ENCODE data around the gene WDR82. TPM values are rescaled to one million over a fixed set of nuclear protein-coding genes. Genes with fewer than 3 reads are reported as not detected.
A peak's percentile ranks its signal among the peaks of the same experiment; 100 is the strongest.

The WDR82 gene
- total and polyA plus RNA-seq, 12 donors, result 19.3 to 78.4 (median 69.4) TPM

- Histone ChIP-seq H3K27ac (peak overlapping the region in 7 of 10 donors; percentile 5 to 63 (median 42)), H3K4me3 (no peak overlapping the region), H3K9me3 (no peaks in the 10 kb centered on the region), H3K27me3 (no peaks in the 10 kb centered on the region), H3K36me3 (peaks cover 0 to 15% (median 0%) of the 10 kb centered on the region in 9 donors), H3K4me1 (peaks cover 8 to 33% (median 23%) of the 10 kb centered on the region in 9 donors)
- no peak for TF ChIP-seq CTCF (IDR thresholded peaks at IDR 0.05)
- intact Hi-C loops (cut with DNase I), result no loop called here
- no peak for DNase-seq
- 83 to 85% methylated on average over 2 of the region's 2 CpGs for WGBS, 2 donors
- no peak for ATAC-seq
These were observed 34.8 kb upstream of the WDR82 start for GRCh38 chr3:52313188-52313773.

GRCh38 chr3:52311576-52312119 lies 33.2 kb upstream of the WDR82 start:
- DNase-seq (no peak), ATAC-seq (no peak)
- no peaks in the 10 kb centered on the region for H3K9me3 ChIP-seq
- peaks cover 0 to 21% (median 11%) of the 10 kb centered on the region in 9 donors for H3K4me1 ChIP-seq
- no peaks in the 10 kb centered on the region for H3K27me3 ChIP-seq
- no peak overlapping the region for H3K27ac ChIP-seq
- TF ChIP-seq CTCF (IDR thresholded peaks at IDR 0.05), result no peak
- 89 to 93% methylated on average over 9 of the region's 9 CpGs for WGBS, 2 donors
- intact Hi-C loops (cut with DNase I), result no loop called here
- H3K4me3 ChIP-seq, result no peak overlapping the region
- peaks cover 0 to 15% (median 0%) of the 10 kb centered on the region in 9 donors for H3K36me3 ChIP-seq

GRCh38 chr3:52310861-52311575 lies 32.6 kb upstream of the WDR82 start:
- ATAC-seq (no peak), DNase-seq (no peak)
- H3K27me3 ChIP-seq, result no peaks in the 10 kb centered on the region
- no peak overlapping the region for H3K4me3 ChIP-seq
- no peak overlapping the region for H3K27ac ChIP-seq
- 86% methylated on average over 9 of the region's 9 CpGs for WGBS, 2 donors
- no peak for TF ChIP-seq CTCF (IDR thresholded peaks at IDR 0.05)
- intact Hi-C loops (cut with DNase I), result no loop called here
- H3K4me1 ChIP-seq, result peaks cover 0 to 21% (median 11%) of the 10 kb centered on the region in 9 donors
- peaks cover 0 to 15% (median 0%) of the 10 kb centered on the region in 9 donors for H3K36me3 ChIP-seq
- no peaks in the 10 kb centered on the region for H3K9me3 ChIP-seq

GRCh38 chr3:52308308-52308707 lies 29.9 kb upstream of the WDR82 start:
- H3K9me3 ChIP-seq, result no peaks in the 10 kb centered on the region
- intact Hi-C loops (cut with DNase I), result no loop called here
- no peaks in the 10 kb centered on the region for H3K27me3 ChIP-seq
- no peak overlapping the region for H3K4me3 ChIP-seq
- DNase-seq (no peak), ATAC-seq (no peak)
- H3K27ac ChIP-seq, result no peak overlapping the region
- TF ChIP-seq CTCF (IDR thresholded peaks at IDR 0.05), result no peak
- H3K36me3 ChIP-seq, result peaks cover 0 to 15% (median 0%) of the 10 kb centered on the region in 9 donors
- H3K4me1 ChIP-seq, result peaks cover 0 to 5% (median 1%) of the 10 kb centered on the region in 9 donors
- 70 to 83% methylated on average over 1 of the region's 1 CpG for WGBS, 2 donors

Measured in heart right ventricle (tissue), 16 donors.